H9 (cell line): Measurements from ENCODE around the gene RAB31. TPM values are rescaled to one million over a fixed set of nuclear protein-coding genes. Genes with fewer than 3 reads are reported as not detected.

ENCODE experiments used
- DNase-seq: peaks from one replicate; pipeline ENCODE4 v3.0.0-alpha.2; 2017
- H2AFZ ChIP-seq: one replicate; pipeline ENCODE4 v1.6.1; 2013; ENCODE audit warnings: mild to moderate bottlenecking, low read length, control low read depth, moderate library complexity
- H2AK5ac ChIP-seq: 2 replicates; pipeline ENCODE4 v1.6.1; 2013; ENCODE audit warnings: low read length, control low read depth, mixed read lengths; ENCODE audit not compliant: insufficient read length
- H2BK120ac ChIP-seq: one replicate; pipeline ENCODE4 v1.6.1; 2013; ENCODE audit warnings: low read depth, mild to moderate bottlenecking, low read length, control low read depth, inconsistent platforms; ENCODE audit not compliant: poor library complexity, severe bottlenecking
- H2BK12ac ChIP-seq: 2 replicates; pipeline ENCODE4 v1.6.1; 2013; ENCODE audit warnings: low read length, control low read depth, mixed read lengths, low read depth; ENCODE audit not compliant: insufficient read length
- H2BK15ac ChIP-seq: 2 replicates; pipeline ENCODE4 v1.6.1; 2013; ENCODE audit warnings: low read depth, low read length, control low read depth
- H2BK20ac ChIP-seq: one replicate; pipeline ENCODE4 v1.6.1; 2013; ENCODE audit warnings: low read depth, mild to moderate bottlenecking, low read length, control low read depth, inconsistent platforms; ENCODE audit not compliant: poor library complexity, severe bottlenecking
- H2BK5ac ChIP-seq: 2 replicates; pipeline ENCODE4 v1.6.1; 2013; ENCODE audit warnings: low read length, control low read depth, mixed read lengths; ENCODE audit not compliant: insufficient read length
- H3K14ac ChIP-seq: 2 replicates; pipeline ENCODE4 v1.6.1; 2013; ENCODE audit warnings: low read length, control low read depth; ENCODE audit not compliant: insufficient read depth
- H3K18ac ChIP-seq: 2 replicates; pipeline ENCODE4 v1.6.1; 2013; ENCODE audit warnings: low read depth, mild to moderate bottlenecking, mixed read lengths, low read length, control low read depth; ENCODE audit not compliant: insufficient read length
- H3K23ac ChIP-seq: 2 replicates; pipeline ENCODE4 v1.6.1; 2013; ENCODE audit warnings: low read length, control low read depth, mixed read lengths, low read depth; ENCODE audit not compliant: insufficient read length
- H3K23me2 ChIP-seq: 2 replicates; pipeline ENCODE4 v1.6.1; 2013; ENCODE audit warnings: low read depth, mild to moderate bottlenecking, mixed read lengths, low read length, control low read depth; ENCODE audit not compliant: insufficient read length, poor library complexity, severe bottlenecking
- H3K27ac ChIP-seq: 2 replicates; pipeline ENCODE4 v1.5.1; 2013; ENCODE audit warnings: low read length, control low read depth, mixed read lengths, low read depth; ENCODE audit not compliant: insufficient read length
- H3K27me3 ChIP-seq: 2 replicates; pipeline ENCODE4 v1.6.1; 2013; ENCODE audit warnings: low read length, control low read depth, inconsistent platforms; ENCODE audit not compliant: insufficient read depth
- H3K4ac ChIP-seq: 2 replicates; pipeline ENCODE4 v1.6.1; 2013; ENCODE audit warnings: low read depth, mild to moderate bottlenecking, control low read depth, inconsistent platforms, low read length, moderate library complexity
- H3K4me1 ChIP-seq: 2 replicates; pipeline ENCODE4 v1.6.1; 2013; ENCODE audit warnings: low read length, control low read depth, inconsistent platforms; ENCODE audit not compliant: insufficient read depth
- H3K4me2 ChIP-seq: 2 replicates; pipeline ENCODE4 v1.6.1; 2013; ENCODE audit warnings: low read length, control low read depth, mixed read lengths; ENCODE audit not compliant: insufficient read length, insufficient read depth
- H3K56ac ChIP-seq: 2 replicates; pipeline ENCODE4 v1.6.1; 2013; ENCODE audit warnings: low read depth, mild to moderate bottlenecking, mixed read lengths, low read length, control low read depth; ENCODE audit not compliant: insufficient read length
- H3K79me1 ChIP-seq: 2 replicates; pipeline ENCODE4 v1.6.1; 2013; ENCODE audit warnings: low read depth, mild to moderate bottlenecking, moderate library complexity, low read length, control low read depth, inconsistent platforms; ENCODE audit not compliant: insufficient read depth, poor library complexity, severe bottlenecking
- H3K79me2 ChIP-seq: 2 replicates; pipeline ENCODE4 v1.6.1; 2013; ENCODE audit warnings: low read length, control low read depth, inconsistent platforms; ENCODE audit not compliant: insufficient read depth
- H3K9ac ChIP-seq: 2 replicates; pipeline ENCODE4 v1.6.1; 2013; ENCODE audit warnings: low read length, control low read depth, mixed read lengths; ENCODE audit not compliant: insufficient read length; ENCODE audit errors: extremely low read depth
- H3K9me3 ChIP-seq: one replicate; pipeline ENCODE4 v1.6.1; 2013; ENCODE audit warnings: low read depth, low read length, inconsistent platforms; ENCODE audit not compliant: control insufficient read depth
- H3T11ph ChIP-seq: one replicate; pipeline ENCODE4 v1.6.1; 2013; ENCODE audit warnings: mild to moderate bottlenecking, low read length, control low read depth, inconsistent platforms
- H4K20me1 ChIP-seq: one replicate; pipeline ENCODE4 v1.6.1; 2013; ENCODE audit not compliant: control insufficient read depth, insufficient read length, insufficient read depth
- H4K5ac ChIP-seq: 2 replicates; pipeline ENCODE4 v1.6.1; 2013; ENCODE audit warnings: low read depth, mild to moderate bottlenecking, mixed read lengths, low read length, control low read depth; ENCODE audit not compliant: insufficient read length
- H4K8ac ChIP-seq: replicated peaks from 2 replicates; pipeline ENCODE4 v1.6.1; 2013; ENCODE audit warnings: low read length, control low read depth, mixed read lengths, low read depth; ENCODE audit not compliant: insufficient read length
- H4K91ac ChIP-seq: 2 replicates; pipeline ENCODE4 v1.6.1; 2013; ENCODE audit warnings: low read depth, mild to moderate bottlenecking, moderate library complexity, mixed read lengths, low read length, control low read depth; ENCODE audit not compliant: insufficient read length
- H3K27ac Mint-ChIP-seq, 3 experiments: 2 replicates in 2 of 3; 3 replicates in 1 of 3; pipeline ENCODE4 v1.8.0; 2020 to 2021; ENCODE audit warnings: mixed read lengths in 3 of 3, mild to moderate bottlenecking in 1 of 3, moderate library complexity in 1 of 3
- H3K27me3 Mint-ChIP-seq: 2 replicates; pipeline ENCODE4 v1.8.0; 2021; ENCODE audit warnings: low read depth, mild to moderate bottlenecking, moderate library complexity, mixed read lengths
- H3K36me3 Mint-ChIP-seq, 3 experiments: 2 replicates in 2 of 3; 3 replicates in 1 of 3; pipeline ENCODE4 v1.8.0; 2020 to 2021; ENCODE audit warnings: low read depth in 3 of 3, mixed read lengths in 3 of 3; ENCODE audit not compliant: insufficient read depth in 1 of 3
- H3K4me1 Mint-ChIP-seq, 2 experiments: 2 replicates each; pipeline ENCODE4 v1.8.0; 2020; ENCODE audit warnings: mixed read lengths in 2 of 2
- H3K4me3 Mint-ChIP-seq, 2 experiments: 2 replicates in 1 of 2; 3 replicates in 1 of 2; pipeline ENCODE4 v1.8.0; 2020 to 2021; ENCODE audit warnings: mild to moderate bottlenecking in 2 of 2, mixed read lengths in 2 of 2, moderate library complexity in 1 of 2
- H3K9me3 Mint-ChIP-seq, 2 experiments: 2 replicates in 1 of 2; 3 replicates in 1 of 2; pipeline ENCODE4 v1.8.0; 2020; ENCODE audit warnings: mild to moderate bottlenecking in 2 of 2, mixed read lengths in 2 of 2, moderate library complexity in 1 of 2
- CTCF ChIP-seq: fragments of 200-600 bp; sonication (generic); conservative IDR thresholded peaks from 3 replicates; pipeline ENCODE4 v1.8.0; 2021; ENCODE audit warnings: antibody characterized with exemption, mild to moderate bottlenecking
- WGBS: extraction: QIAGEN DNeasy Blood & Tissue Kit; methylation state at CpG from one replicate; pipeline ENCODE4 v1.1.7; 2013; ENCODE audit warnings: missing lambda C conversion rate, low lambda C conversion rate, mixed read lengths; ENCODE audit not compliant: insufficient read length; ENCODE audit errors: extremely low coverage; 5-methylcytosine and 5-hydroxymethylcytosine counted together
- total RNA-seq: library from RNA; stranded (reverse); gene quantifications from 2 replicates; pipeline ENCODE4 v1.2.1, GENCODE V29; 2021

The RAB31 gene
- total RNA-seq, 1 experiment from 2014 or later = 22.4 TPM

GRCh38 chr18:9841752-9842151 lies 133.7 kb downstream of the RAB31 start:
- Histone ChIP-seq H3K79me2 (no peaks in the 10 kb centered on the region), H3K56ac (no peak overlapping the region), H3K23ac (no peak overlapping the region), H3K9ac (no peak overlapping the region), H3K4ac (no peak overlapping the region), H3K4me1 (peaks cover 12% of the 10 kb centered on the region; the same call in 1 of the 2 replicates), H2BK15ac (no peak overlapping the region), H3K27me3 (no peaks in the 10 kb centered on the region; the same call in 1 of the 2 replicates), H2BK12ac (no peak overlapping the region), H3K23me2 (no peaks in the 10 kb centered on the region), H3K27ac (no peak overlapping the region), H4K20me1 (no peaks in the 10 kb centered on the region), H3T11ph (no peak overlapping the region), H2BK120ac (no peak overlapping the region), H3K14ac (no peak overlapping the region), H2AFZ (no peak overlapping the region), H3K79me1 (no peaks in the 10 kb centered on the region), H4K5ac (no peak overlapping the region), H3K18ac (no peak overlapping the region), H3K9me3 (no peaks in the 10 kb centered on the region), H2BK20ac (no peak overlapping the region), H2BK5ac (no peak overlapping the region), H2AK5ac (no peak overlapping the region), H3K4me2 (no peak overlapping the region), H4K91ac (no peak overlapping the region), H4K8ac (no peak overlapping the region)
- H3K4me1 Mint-ChIP-seq = peaks cover 39 to 43% of the 10 kb centered on the region in 2 experiments
- H3K4me3 Mint-ChIP-seq = no peak overlapping the region
- no CpG with 5 or more reads among the region's 4 CpGs for WGBS
- H3K27ac Mint-ChIP-seq = no peak overlapping the region; a peak in 1 of 7 replicates
- no peaks in the 10 kb centered on the region for H3K9me3 Mint-ChIP-seq
- TF ChIP-seq CTCF = no peak
- peaks cover 0 to 5% (median 0%) of the 10 kb centered on the region in 3 experiments; a peak in 3 of 7 replicates for H3K36me3 Mint-ChIP-seq
- DNase-seq = no peak
- 0 out of 2 replicates have a peak, but pooled peaks cover 2% of the 10 kb centered on the region for H3K27me3 Mint-ChIP-seq
